Testis (tissue), 2 donors: ENCODE measurements around the gene NUTF2.

Experiments used
- CTCF ChIP-seq, 3 experiments: fragments of 450-650 bp in 2 of 3; fragments of 200-600 bp in 1 of 3; sonication (generic) in 1 of 3; IDR thresholded peaks; one replicate each; pipeline ENCODE4 v1.5.1; 2016 to 2019; ENCODE audit warnings: antibody characterized with exemption in 3 of 3, mild to moderate bottlenecking in 2 of 3, moderate library complexity in 1 of 3
- POLR2A ChIP-seq: fragments of 450-650 bp; IDR thresholded peaks from one replicate; pipeline ENCODE4 v1.6.1; 2017; ENCODE audit warnings: antibody characterized with exemption, mild to moderate bottlenecking, moderate library complexity

- no peak for TF ChIP-seq CTCF (IDR thresholded peaks at IDR 0.05)
- TF ChIP-seq POLR2A = no peak
These were observed 17.9 kb downstream of the NUTF2 start for GRCh38 chr16:67864594-67864993.
